ENCODE results near the gene CCDC141. TPM values are rescaled to one million over a fixed set of nuclear protein-coding genes. Genes with fewer than 3 reads are reported as not detected.

Gene CCDC141
- total RNA-seq, 1 experiment from 2014 or later: 11.5 TPM

GRCh38 chr2:179070895-179071294 lies 21.0 kb upstream of the CCDC141 start:
- H3K4me1 ChIP-seq: no peaks in the 10 kb centered on the region
- H3K27me3 ChIP-seq (replicated peaks; ENCODE audit: control insufficient read depth, insufficient read depth, low read length): no peaks in the 10 kb centered on the region
- H3K27ac Mint-ChIP-seq (ENCODE audit: unreplicated experiment): no peak overlapping the region
- no peak for TF ChIP-seq CTCF (IDR thresholded peaks at IDR 0.05; ENCODE audit: insufficient read depth in 1 of 2, low read depth in 1 of 2, low read length in 1 of 2, severe bottlenecking in 1 of 2, unreplicated experiment in 1 of 2)
- no peak overlapping the region for H3K4me3 ChIP-seq (ENCODE audit: low read depth, low read length)
- peaks cover 10% of the 10 kb centered on the region for H3K9me3 Mint-ChIP-seq (ENCODE audit: unreplicated experiment)
- no peaks in the 10 kb centered on the region for H3K36me3 Mint-ChIP-seq (ENCODE audit: insufficient read depth, unreplicated experiment)
- H3K4me1 Mint-ChIP-seq (ENCODE audit: low read depth, unreplicated experiment): peaks cover 2% of the 10 kb centered on the region
- no peak for DNase-seq
- H3K4me3 Mint-ChIP-seq (ENCODE audit: unreplicated experiment): no peak overlapping the region
- POLR2A ChIA-PET: no interaction called here
- no peaks in the 10 kb centered on the region for H3K36me3 ChIP-seq (ENCODE audit: control insufficient read depth, insufficient read depth, low read length)
- CTCF ChIA-PET: no interaction called here
- H3K27me3 Mint-ChIP-seq (ENCODE audit: insufficient read depth, unreplicated experiment): no peaks in the 10 kb centered on the region
- intact Hi-C loops (cut with micrococcal nuclease; ENCODE audit: unreplicated experiment): no loop called here
- 0 out of 2 replicates have a peak, but pooled peaks cover 4% of the 10 kb centered on the region for H3K9me3 ChIP-seq
- no TSS peak for BruUV-seq (replicated peaks)

GRCh38 chr2:179069685-179070084 lies 19.7 kb upstream of the CCDC141 start:
- Mint-ChIP-seq H3K27me3 (ENCODE audit: insufficient read depth, unreplicated experiment) (no peaks in the 10 kb centered on the region), H3K4me3 (ENCODE audit: unreplicated experiment) (no peak overlapping the region), H3K36me3 (ENCODE audit: insufficient read depth, unreplicated experiment) (no peaks in the 10 kb centered on the region), H3K9me3 (ENCODE audit: unreplicated experiment) (peaks cover 10% of the 10 kb centered on the region), H3K4me1 (ENCODE audit: low read depth, unreplicated experiment) (peaks cover 4% of the 10 kb centered on the region), H3K27ac (ENCODE audit: unreplicated experiment) (no peak overlapping the region)
- H3K9me3 ChIP-seq: 0 out of 2 replicates have a peak, but pooled peaks cover 4% of the 10 kb centered on the region
- H3K4me3 ChIP-seq (ENCODE audit: low read depth, low read length): no peak overlapping the region
- no peak for TF ChIP-seq CTCF (IDR thresholded peaks at IDR 0.05; ENCODE audit: insufficient read depth in 1 of 2, low read depth in 1 of 2, low read length in 1 of 2, severe bottlenecking in 1 of 2, unreplicated experiment in 1 of 2)
- no peaks in the 10 kb centered on the region for H3K27me3 ChIP-seq (replicated peaks; ENCODE audit: control insufficient read depth, insufficient read depth, low read length)
- no TSS peak for BruUV-seq (replicated peaks)
- intact Hi-C loops (cut with micrococcal nuclease; ENCODE audit: unreplicated experiment): no loop called here
- H3K36me3 ChIP-seq (ENCODE audit: control insufficient read depth, insufficient read depth, low read length): no peaks in the 10 kb centered on the region
- no peaks in the 10 kb centered on the region for H3K4me1 ChIP-seq
- ChIA-PET POLR2A (no interaction called here), CTCF (no interaction called here)
- DNase-seq: no peak

GRCh38 chr2:179068991-179069643 lies 19.2 kb upstream of the CCDC141 start:
- no peak for DNase-seq
- no peak for TF ChIP-seq CTCF (IDR thresholded peaks at IDR 0.05; ENCODE audit: insufficient read depth in 1 of 2, low read depth in 1 of 2, low read length in 1 of 2, severe bottlenecking in 1 of 2, unreplicated experiment in 1 of 2)
- Mint-ChIP-seq H3K4me1 (ENCODE audit: low read depth, unreplicated experiment) (peaks cover 4% of the 10 kb centered on the region), H3K27ac (ENCODE audit: unreplicated experiment) (no peak overlapping the region), H3K4me3 (ENCODE audit: unreplicated experiment) (no peak overlapping the region), H3K27me3 (ENCODE audit: insufficient read depth, unreplicated experiment) (no peaks in the 10 kb centered on the region), H3K9me3 (ENCODE audit: unreplicated experiment) (peaks cover 10% of the 10 kb centered on the region), H3K36me3 (ENCODE audit: insufficient read depth, unreplicated experiment) (no peaks in the 10 kb centered on the region)
- Histone ChIP-seq H3K27me3 (replicated peaks; ENCODE audit: control insufficient read depth, insufficient read depth, low read length) (no peaks in the 10 kb centered on the region), H3K4me3 (ENCODE audit: low read depth, low read length) (no peak overlapping the region), H3K9me3 (0 out of 2 replicates have a peak, but pooled peaks cover 4% of the 10 kb centered on the region), H3K36me3 (ENCODE audit: control insufficient read depth, insufficient read depth, low read length) (no peaks in the 10 kb centered on the region), H3K4me1 (no peaks in the 10 kb centered on the region)
- intact Hi-C loops (cut with micrococcal nuclease; ENCODE audit: unreplicated experiment): no loop called here
- BruUV-seq (replicated peaks): no TSS peak
- POLR2A ChIA-PET: no interaction called here
- CTCF ChIA-PET: no interaction called here

Data from Caco-2 (cell line).